Keratinocyte (primary cell): ENCODE measurements around the gene SYPL1.

Source experiments
- CTCF ChIP-seq, 3 experiments: IDR thresholded peaks in 1 of 3; conservative IDR thresholded peaks in 1 of 3; optimal IDR thresholded peaks in 1 of 3; 2 replicates in 2 of 3; 3 replicates in 1 of 3; pipeline versions ENCODE3 to v1.5.1; 2011; ENCODE audit warnings: low read length in 3 of 3, mild to moderate bottlenecking in 3 of 3, moderate library complexity in 2 of 3, control low read depth in 1 of 3, inconsistent platforms in 1 of 3; ENCODE audit not compliant: insufficient read depth in 2 of 3; ENCODE audit errors: extremely low read depth in 1 of 3
- EZH2 ChIP-seq: IDR thresholded peaks from one replicate; pipeline ENCODE4 v1.6.1; 2012; ENCODE audit warnings: inconsistent platforms, mild to moderate bottlenecking, low read length, moderate library complexity

GRCh38 chr7:106119719-106120118 is 7.6 kb upstream of the SYPL1 start:
- TF ChIP-seq CTCF (optimal IDR thresholded peaks at IDR 0.05 in 1 of 3, IDR thresholded peaks at IDR 0.05 in 1 of 3, conservative IDR thresholded peaks at IDR 0.05 in 1 of 3; ENCODE audit: extremely low read depth in 1 of 3, insufficient read depth in 2 of 3, low read length in 3 of 3): no peak
- TF ChIP-seq EZH2: no peak
